ENCODE results near the gene TLK1. TPM values are rescaled to one million over a fixed set of nuclear protein-coding genes. Genes with fewer than 3 reads are reported as not detected.

Gene TLK1
- total RNA-seq, 1 experiment from 2014 or later, result 14.8 TPM

DNA sequence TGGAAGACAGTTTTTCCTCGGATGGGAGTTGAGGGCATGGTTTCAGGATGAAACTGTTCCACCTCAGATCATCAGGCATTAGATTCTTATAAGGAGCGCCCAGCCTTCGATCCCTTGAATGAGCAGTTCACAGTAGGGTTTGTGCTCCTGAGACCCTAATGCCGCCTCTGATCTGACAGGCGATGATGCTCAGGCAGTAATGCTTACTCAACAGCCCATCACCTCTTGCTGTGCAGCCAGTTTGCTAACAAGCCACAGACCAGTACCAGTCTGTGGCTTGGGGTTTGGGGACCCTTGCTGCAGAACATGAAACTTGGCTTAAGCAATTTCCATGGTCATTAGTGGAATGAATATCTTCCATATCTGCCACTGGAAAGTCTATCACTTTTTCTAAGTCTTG, 175.3 kb downstream of the TLK1 start:
- DNase-seq (ENCODE audit: low read depth), result no peak
- in situ Hi-C loops (cut with HindIII; ENCODE audit: low pct_unique_long_range_greater_than_20kb, low sequenced_read_pairs), result no loop called here

DNA sequence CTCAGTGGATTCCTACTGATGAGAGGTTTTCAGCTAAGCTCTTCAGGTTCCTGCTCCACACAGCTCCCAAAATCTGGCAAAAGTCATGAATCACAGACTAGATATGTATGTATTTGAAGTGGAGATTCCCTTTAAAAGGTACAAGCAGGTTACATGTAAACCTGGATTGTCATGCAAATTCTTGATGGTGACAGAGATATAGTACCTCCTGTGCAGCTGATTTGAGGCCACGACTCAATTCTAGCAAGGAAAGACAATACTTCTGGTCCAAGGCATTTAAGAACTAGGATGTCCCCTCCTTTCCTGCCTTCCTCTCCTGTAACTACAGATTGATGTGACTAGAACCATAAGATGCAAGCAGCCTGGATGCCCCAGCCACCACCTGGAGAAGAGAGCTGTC, 176.6 kb downstream of the TLK1 start:
- no peak for DNase-seq (ENCODE audit: low read depth)
- in situ Hi-C loops (cut with HindIII; ENCODE audit: low pct_unique_long_range_greater_than_20kb, low sequenced_read_pairs), result no loop called here

- in situ Hi-C loops (cut with HindIII; ENCODE audit: low pct_unique_long_range_greater_than_20kb, low sequenced_read_pairs), result no loop called here
- no peak for DNase-seq (ENCODE audit: low read depth)
These were observed 184.8 kb downstream of the TLK1 start for GRCh38 chr2:170975943-170976270.

GRCh38 chr2:170975127-170975942, 185.4 kb downstream of the TLK1 start:
- no peak for DNase-seq (ENCODE audit: low read depth)
- in situ Hi-C loops (cut with HindIII; ENCODE audit: low pct_unique_long_range_greater_than_20kb, low sequenced_read_pairs), result no loop called here

DNA sequence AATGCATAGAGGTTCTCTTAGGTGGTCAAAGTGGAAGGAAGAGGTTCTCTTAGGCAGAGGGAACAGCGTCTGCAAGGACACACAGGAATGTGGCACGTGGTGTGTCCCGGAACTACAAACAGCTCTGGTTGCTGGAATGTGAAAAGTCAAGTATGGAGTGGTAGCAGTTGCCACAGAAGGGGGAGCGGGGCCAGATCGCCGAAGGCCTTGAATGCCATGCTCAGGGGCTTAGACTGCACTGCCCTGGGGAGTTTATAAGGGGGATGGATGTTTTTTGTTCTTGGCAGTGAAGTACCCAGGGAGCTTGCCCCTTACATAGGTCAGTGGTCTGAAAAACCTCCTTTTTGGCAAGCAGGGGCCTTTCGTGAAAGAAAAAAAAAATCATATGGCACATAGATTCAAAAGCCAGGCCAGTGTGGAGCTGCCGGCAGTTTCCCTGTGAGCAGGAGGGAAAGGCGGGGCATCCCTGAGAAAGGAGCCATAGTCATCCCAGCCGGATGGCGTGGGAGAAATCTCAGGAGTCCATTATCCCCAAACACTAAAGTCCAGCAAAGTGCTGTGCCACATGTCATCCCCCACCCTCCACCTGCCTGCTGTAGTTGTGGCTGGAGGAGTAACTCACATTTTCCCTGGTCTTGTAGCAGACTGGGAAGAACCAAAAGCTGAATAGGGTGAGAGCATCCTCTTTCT, 186.2 kb downstream of the TLK1 start:
- in situ Hi-C loops (cut with HindIII; ENCODE audit: low pct_unique_long_range_greater_than_20kb, low sequenced_read_pairs), result no loop called here
- DNase-seq (ENCODE audit: low read depth), result no peak

- DNase-seq (ENCODE audit: low read depth), result peak; percentile 86
- in situ Hi-C loops (cut with HindIII; ENCODE audit: low pct_unique_long_range_greater_than_20kb, low sequenced_read_pairs), result no loop called here
These were observed 187.0 kb downstream of the TLK1 start for GRCh38 chr2:170973492-170974303.

DNA sequence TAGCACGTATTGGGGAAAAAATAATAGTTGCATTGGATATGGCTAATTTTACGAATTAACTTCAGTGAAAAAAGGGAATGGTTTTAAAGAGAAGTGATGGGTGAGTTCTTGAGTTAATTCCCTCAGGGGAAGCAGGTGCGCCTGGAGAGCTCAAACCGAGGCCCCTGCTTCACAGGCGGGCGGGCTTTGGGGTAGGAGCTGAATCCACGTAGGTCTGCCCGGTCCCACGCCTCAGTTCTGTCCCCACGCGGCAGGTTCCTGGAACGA, 187.5 kb downstream of the TLK1 start:
- no peak for DNase-seq (ENCODE audit: low read depth)
- in situ Hi-C loops (cut with HindIII; ENCODE audit: low pct_unique_long_range_greater_than_20kb, low sequenced_read_pairs), result no loop called here

DNA sequence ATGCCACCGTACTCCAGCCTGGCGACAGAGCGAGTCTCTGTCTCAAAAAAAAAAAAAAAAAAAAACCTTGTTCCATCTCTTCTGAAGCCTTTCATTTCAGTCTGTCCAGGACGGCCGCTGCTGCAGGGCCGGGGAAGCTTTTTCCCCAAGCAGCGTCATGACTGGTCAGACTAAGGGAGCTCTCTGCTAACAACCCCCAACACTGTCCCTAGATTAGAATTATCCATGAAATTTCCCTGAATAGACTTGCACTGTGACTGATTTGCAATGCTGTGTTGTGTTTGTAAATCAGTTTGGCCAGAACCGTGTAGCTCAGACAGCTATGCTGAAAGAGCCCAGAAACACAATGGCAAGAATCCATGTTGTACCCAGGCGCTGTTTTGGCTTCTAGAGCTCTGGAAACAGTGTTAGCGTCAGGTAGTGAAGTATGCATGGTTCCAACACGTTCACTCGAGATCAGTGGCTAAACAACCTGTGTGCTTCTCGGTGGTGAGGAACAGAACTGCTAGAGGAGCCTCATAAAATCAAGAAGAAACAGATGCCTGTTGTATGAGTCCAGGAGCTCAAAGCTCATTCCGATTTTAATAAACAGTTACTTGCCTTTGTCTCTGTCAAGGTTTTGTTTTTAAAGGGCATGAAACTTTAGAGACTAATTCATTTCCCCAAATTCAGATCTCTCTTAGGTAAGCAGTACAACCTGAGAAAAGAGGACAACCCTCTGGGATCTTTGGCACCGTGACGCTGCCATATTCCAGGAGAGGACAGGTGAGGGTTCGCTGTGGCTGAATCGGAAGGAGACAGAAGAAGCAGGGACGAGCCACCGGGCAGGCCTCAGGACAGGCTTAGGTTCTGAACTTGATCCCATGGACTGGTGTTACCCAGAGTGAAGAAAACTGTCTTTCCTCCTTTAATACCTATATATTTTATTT, 188.1 kb downstream of the TLK1 start:
- in situ Hi-C loops (cut with HindIII; ENCODE audit: low pct_unique_long_range_greater_than_20kb, low sequenced_read_pairs), result no loop called here
- DNase-seq (ENCODE audit: low read depth), result no peak

DNA sequence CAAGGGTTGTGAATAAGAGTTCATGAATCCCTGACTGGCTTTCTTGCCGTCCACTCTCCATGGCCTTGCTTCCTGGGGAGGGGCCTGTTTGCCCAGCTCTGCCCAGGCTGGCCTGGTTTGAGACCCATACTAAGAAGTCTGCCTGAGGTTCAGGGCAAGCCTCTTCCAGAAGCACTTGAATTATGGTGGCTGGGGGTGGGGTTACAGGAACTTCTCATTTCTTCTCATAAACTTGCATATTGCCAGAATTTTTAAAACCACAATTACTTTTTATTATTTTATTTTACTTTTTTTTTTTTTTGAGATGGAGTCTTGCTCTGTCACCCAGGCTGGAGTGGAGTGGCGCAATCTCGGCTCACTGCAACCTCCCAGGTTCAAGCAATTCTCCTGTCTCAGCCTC, 189.6 kb downstream of the TLK1 start:
- no peak for DNase-seq (ENCODE audit: low read depth)
- in situ Hi-C loops (cut with HindIII; ENCODE audit: low pct_unique_long_range_greater_than_20kb, low sequenced_read_pairs), result no loop called here

GRCh38 chr2:170969872-170970496, 190.7 kb downstream of the TLK1 start:
- DNase-seq (ENCODE audit: low read depth), result no peak
- in situ Hi-C loops (cut with HindIII; ENCODE audit: low pct_unique_long_range_greater_than_20kb, low sequenced_read_pairs), result no loop called here

GRCh38 chr2:170969030-170969429, 191.7 kb downstream of the TLK1 start:
- no peak for DNase-seq (ENCODE audit: low read depth)
- in situ Hi-C loops (cut with HindIII; ENCODE audit: low pct_unique_long_range_greater_than_20kb, low sequenced_read_pairs), result no loop called here

DNA sequence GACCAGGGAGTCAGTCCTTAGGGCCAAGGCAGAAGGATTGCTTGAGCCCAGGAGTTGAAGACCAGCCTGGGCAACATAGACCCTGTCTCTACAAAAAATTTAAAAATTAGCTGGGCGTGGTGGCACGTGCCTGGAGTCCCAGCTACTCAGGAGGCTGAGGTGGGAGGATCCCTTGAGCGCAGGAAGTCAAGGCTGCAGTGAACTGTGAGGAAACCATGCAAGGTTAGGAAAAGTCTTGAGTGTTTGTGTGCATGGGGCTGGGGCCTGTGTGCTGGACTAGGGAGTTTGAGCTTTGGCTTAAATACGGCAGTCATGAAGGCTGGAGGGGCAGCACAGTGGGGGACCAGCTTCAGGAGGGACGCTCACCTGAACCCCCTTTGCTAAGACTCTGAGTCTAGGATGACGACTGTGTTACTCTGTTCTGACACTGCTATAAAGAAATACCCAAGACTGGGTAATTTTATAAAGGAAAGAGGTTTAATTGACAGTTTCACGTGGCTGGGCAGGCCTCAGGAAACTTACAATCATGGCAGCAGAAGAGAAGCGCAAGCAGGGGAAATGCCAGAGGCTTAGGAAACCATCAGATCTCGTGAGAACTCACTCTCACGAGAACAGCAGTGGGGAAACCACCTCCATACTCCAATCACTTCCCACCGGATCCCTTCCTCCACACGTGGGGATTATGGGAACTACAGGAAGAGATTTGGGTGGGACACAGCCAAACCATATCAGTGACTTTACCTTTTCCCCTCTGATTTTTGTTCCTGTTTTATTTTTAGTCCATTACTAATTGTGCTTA, 192.3 kb downstream of the TLK1 start:
- no peak for DNase-seq (ENCODE audit: low read depth)
- in situ Hi-C loops (cut with HindIII; ENCODE audit: low pct_unique_long_range_greater_than_20kb, low sequenced_read_pairs), result no loop called here

GRCh38 chr2:170967553-170967952, 193.1 kb downstream of the TLK1 start:
- no peak for DNase-seq (ENCODE audit: low read depth)
- in situ Hi-C loops (cut with HindIII; ENCODE audit: low pct_unique_long_range_greater_than_20kb, low sequenced_read_pairs), result no loop called here

GRCh38 chr2:170966648-170967396, 193.9 kb downstream of the TLK1 start:
- peak; percentile 52 for DNase-seq (ENCODE audit: low read depth)
- in situ Hi-C loops (cut with HindIII; ENCODE audit: low pct_unique_long_range_greater_than_20kb, low sequenced_read_pairs), result no loop called here

- DNase-seq (ENCODE audit: low read depth), result peak; percentile 83
- in situ Hi-C loops (cut with HindIII; ENCODE audit: low pct_unique_long_range_greater_than_20kb, low sequenced_read_pairs), result no loop called here
These were observed 195.1 kb downstream of the TLK1 start for GRCh38 chr2:170965446-170966225.

DNA sequence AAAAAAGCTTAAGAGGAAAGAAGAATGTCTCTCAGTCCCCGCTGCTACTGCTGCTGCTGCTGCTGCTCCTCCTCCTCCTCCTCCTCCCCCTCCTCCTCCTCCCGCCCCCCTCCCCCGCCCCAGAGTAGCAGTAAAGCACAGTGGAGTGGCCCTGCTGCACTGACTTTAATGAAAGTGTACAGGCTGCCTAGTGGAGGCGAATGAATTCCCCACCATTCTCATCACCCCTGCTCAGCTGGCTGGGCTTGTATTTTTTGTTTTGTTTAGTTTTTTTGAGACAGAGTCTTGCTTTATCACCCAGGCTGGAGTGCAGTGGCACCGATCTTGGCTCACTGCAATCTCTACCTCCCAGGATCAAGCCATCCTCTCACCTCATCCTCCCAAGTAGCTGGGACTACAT, 197.3 kb downstream of the TLK1 start:
- in situ Hi-C loops (cut with HindIII; ENCODE audit: low pct_unique_long_range_greater_than_20kb, low sequenced_read_pairs), result no loop called here
- DNase-seq (ENCODE audit: low read depth), result no peak
